HG02588 (cell line): ENCODE results near the gene C17orf50.

Experiments used
- ATAC-seq: cut with Tn5 transposase; IDR thresholded peaks from one replicate; pipeline ENCODE4 v1.9.1; 2021; ENCODE audit warnings: mild to moderate bottlenecking, moderate library complexity; ENCODE audit not compliant: unreplicated experiment

Gene C17orf50

GRCh38 chr17:35809855-35810461 lies 49.3 kb downstream of the C17orf50 start:
- no peak for ATAC-seq

GRCh38 chr17:35811759-35812158 lies 51.1 kb downstream of the C17orf50 start:
- ATAC-seq: no peak

GRCh38 chr17:35812456-35812855 lies 51.8 kb downstream of the C17orf50 start:
- ATAC-seq: no peak
